LNCAP (cell line): Measurements from ENCODE around the gene INS.

Experiments used
- CTCF ChIP-seq: fragments of 450-650 bp; IDR thresholded peaks from 2 replicates; pipeline ENCODE4 v1.5.1; 2017; ENCODE audit warnings: mild to moderate bottlenecking

INS gene

GRCh38 chr11:2190657-2191471, 29.9 kb upstream of the INS start:
- no peak for TF ChIP-seq CTCF

GRCh38 chr11:2189938-2190656, 29.1 kb upstream of the INS start:
- TF ChIP-seq CTCF = no peak

- TF ChIP-seq CTCF = no peak
These were observed 27.7 kb upstream of the INS start for GRCh38 chr11:2188745-2189144.

- no peak for TF ChIP-seq CTCF
These were observed 26.3 kb upstream of the INS start for GRCh38 chr11:2187280-2187707.

- TF ChIP-seq CTCF = peak; percentile 61
These were observed 25.8 kb upstream of the INS start for GRCh38 chr11:2186669-2187279.

GRCh38 chr11:2185324-2186085, 24.5 kb upstream of the INS start:
- no peak for TF ChIP-seq CTCF
